Bladder microvascular endothelial cell (primary cell): ENCODE data around the gene SP1. TPM values are rescaled to one million over a fixed set of nuclear protein-coding genes. Genes with fewer than 3 reads are reported as not detected.

Source experiments
- total RNA-seq: library from RNA; depleted of rRNA; stranded (reverse); fragments of >200 nt; gene quantifications from 2 replicates; pipeline ENCODE4 v1.2.3, GENCODE V29; 2014

The SP1 gene
- total RNA-seq = 21.0 and 37.1 TPM in 2 replicates

GRCh38 chr12:53380104-53380793, at the start of gene SP1:
TSS of gene SP1 (plus strand) at chr12:53380176. CDS start at chr12:53380292, 116 bp downstream.

GRCh38 chr12:53336181-53336681, 43.7 kb upstream of the SP1 start, which contains the start of gene SP7:
TSS of gene SP7 (minus strand) at chr12:53336354. CDS start at chr12:53335646, 708 bp downstream.

GRCh38 chr12:53423597-53423996, 43.6 kb downstream of the SP1 start, which contains the start of gene AMHR2:
TSS of gene AMHR2 (plus strand) at chr12:53423855. CDS start at chr12:53423935, 80 bp downstream.

GRCh38 chr12:53441040-53441833, 61.3 kb downstream of the SP1 start, which contains the start of gene PRR13:
TSS of gene PRR13 (plus strand) at chr12:53441734. CDS start at chr12:53442715, 981 bp downstream.

GRCh38 chr12:53451661-53452158, 71.7 kb downstream of the SP1 start, which contains the start of gene PCBP2:
TSS of gene PCBP2 (plus strand) at chr12:53452102. CDS start at chr12:53454801, 2,699 bp downstream.

Other genes with a start within 250 kb of the SP1 start
- 10.5 and 17.9 TPM in 2 replicates for gene ZNF740, start 199.5 kb upstream of the SP1 start, total RNA-seq
- gene CSAD, start 199.3 kb upstream of the SP1 start, total RNA-seq = 3.2 and 9.0 TPM in 2 replicates
- gene ITGB7, start 172.9 kb upstream of the SP1 start, total RNA-seq = 0.49 TPM in 1 of 2 replicates, not detected in the other
- 8.9 and 16.0 TPM in 2 replicates for gene RARG, start 148.0 kb upstream of the SP1 start, total RNA-seq
- gene ESPL1, start 111.9 kb upstream of the SP1 start, total RNA-seq = 8.7 and 9.4 TPM in 2 replicates
- 379 and 467 TPM in 2 replicates for gene PFDN5, start 84.6 kb upstream of the SP1 start, total RNA-seq
- 26.3 and 37.1 TPM in 2 replicates for gene MYG1, start 80.5 kb upstream of the SP1 start, total RNA-seq
- 26.6 and 42.4 TPM in 2 replicates for gene AAAS, start 58.6 kb upstream of the SP1 start, total RNA-seq
- not detected in 2 replicates for gene SP7, start 43.8 kb upstream of the SP1 start, total RNA-seq
- not detected in 2 replicates for gene AMHR2, start 43.7 kb downstream of the SP1 start, total RNA-seq
- 15.9 TPM in 2 replicates for gene PRR13, start 61.6 kb downstream of the SP1 start, total RNA-seq
- gene PCBP2, start 71.9 kb downstream of the SP1 start, total RNA-seq = 265 and 440 TPM in 2 replicates
- 11.7 and 12.4 TPM in 2 replicates for gene MAP3K12, start 119.3 kb downstream of the SP1 start, total RNA-seq
- 41.0 and 43.8 TPM in 2 replicates for gene TARBP2, start 121.1 kb downstream of the SP1 start, total RNA-seq
- not detected in 2 replicates for gene NPFF, start 127.3 kb downstream of the SP1 start, total RNA-seq
- gene ATF7, start 246.2 kb downstream of the SP1 start, total RNA-seq = 7.1 and 19.1 TPM in 2 replicates